MM.1S (cell line): ENCODE results near the gene DALRD3.

ENCODE experiments used
- DNase-seq: peaks from one replicate; pipeline ENCODE4 v3.0.0-alpha.2; 2015
- H2AFZ ChIP-seq: fragments of 300-600 bp; sonication (generic); 2 replicates; pipeline ENCODE4 v1.6.0; 2016; ENCODE audit warnings: antibody characterized with exemption, low read length
- H3F3A ChIP-seq: fragments of 300-600 bp; sonication (generic); 2 replicates; pipeline ENCODE4 v1.6.1; 2016; ENCODE audit warnings: mild to moderate bottlenecking, antibody characterized with exemption, low read length, moderate library complexity, mixed read lengths; ENCODE audit not compliant: insufficient read depth
- H3K27ac ChIP-seq: fragments of 300-600 bp; sonication (generic); 2 replicates; pipeline ENCODE4 v1.5.1; 2016; ENCODE audit warnings: mild to moderate bottlenecking, low read length
- H3K27me3 ChIP-seq: fragments of 300-600 bp; sonication (generic); replicated peaks from 2 replicates; pipeline ENCODE4 v1.6.0; 2016; ENCODE audit warnings: low read length; ENCODE audit not compliant: insufficient read depth
- H3K36me3 ChIP-seq: fragments of 300-600 bp; sonication (generic); replicated peaks from 2 replicates; pipeline ENCODE4 v1.6.1; 2016; ENCODE audit warnings: mild to moderate bottlenecking, low read length, mixed read lengths; ENCODE audit not compliant: insufficient read depth
- H3K4me1 ChIP-seq: fragments of 300-600 bp; sonication (generic); 2 replicates; pipeline ENCODE4 v1.6.1; 2016; ENCODE audit warnings: low read length, mixed read lengths
- H3K4me2 ChIP-seq: fragments of 300-600 bp; sonication (generic); 2 replicates; pipeline ENCODE4 v1.6.0; 2016; ENCODE audit warnings: low read depth, low read length
- H3K4me3 ChIP-seq: fragments of 300-600 bp; sonication (generic); 2 replicates; pipeline ENCODE4 v1.5.1; 2016; ENCODE audit warnings: low read length, mixed read lengths
- H3K79me2 ChIP-seq: fragments of 300-600 bp; sonication (generic); 2 replicates; pipeline ENCODE4 v1.6.1; 2016; ENCODE audit warnings: mixed run types, low read length, mixed read lengths
- H3K9ac ChIP-seq: fragments of 300-600 bp; sonication (generic); 2 replicates; pipeline ENCODE4 v1.6.1; 2016; ENCODE audit warnings: low read length, mixed read lengths
- H3K9me2 ChIP-seq: fragments of 300-600 bp; sonication (generic); replicated peaks from 2 replicates; pipeline ENCODE4 v1.6.1; 2016; ENCODE audit warnings: mild to moderate bottlenecking, low read length, mixed read lengths; ENCODE audit not compliant: insufficient read depth
- H3K9me3 ChIP-seq: fragments of 300-600 bp; sonication (generic); replicated peaks from 2 replicates; pipeline ENCODE4 v1.6.1; 2016; ENCODE audit warnings: mild to moderate bottlenecking, low read length, mixed read lengths; ENCODE audit not compliant: insufficient read depth
- H4K20me1 ChIP-seq: fragments of 300-600 bp; sonication (generic); 2 replicates; pipeline ENCODE4 v1.6.1; 2016; ENCODE audit warnings: mild to moderate bottlenecking, low read length, moderate library complexity, mixed read lengths; ENCODE audit not compliant: insufficient read depth
- CTCF ChIP-seq: fragments of 300-600 bp; sonication (generic); IDR thresholded peaks from 2 replicates; pipeline ENCODE4 v1.5.1; 2016; ENCODE audit warnings: antibody characterized with exemption, low read length, mixed read lengths
- EZH2 ChIP-seq: fragments of 300-600 bp; sonication (generic); optimal IDR thresholded peaks from 2 replicates; pipeline ENCODE3; 2017; ENCODE audit warnings: low read depth, mild to moderate bottlenecking, antibody characterized with exemption, low read length, mixed read lengths
- EZH2phosphoT487 ChIP-seq: fragments of 300-600 bp; sonication (generic); IDR thresholded peaks from 2 replicates; pipeline ENCODE4 v1.6.1; 2018; ENCODE audit warnings: antibody characterized with exemption, low read length

Gene DALRD3

GRCh38 chr3:48974076-48974864 lies 44.1 kb downstream of the DALRD3 start:
- H3K4me3 ChIP-seq, result no peak overlapping the region
- H3K9ac ChIP-seq, result no peak overlapping the region
- no peak for TF ChIP-seq EZH2
- no peak for TF ChIP-seq CTCF
- TF ChIP-seq EZH2phosphoT487, result no peak
- H2AFZ ChIP-seq, result no peak overlapping the region
- no peaks in the 10 kb centered on the region for H3K27me3 ChIP-seq
- DNase-seq, result peak; percentile 83
- peak overlapping the region; percentile 48; the same call in 1 of the 2 replicates for H3K27ac ChIP-seq
- H4K20me1 ChIP-seq, result no peaks in the 10 kb centered on the region
- peaks cover 15% of the 10 kb centered on the region for H3K4me1 ChIP-seq
- 0 out of 2 replicates have a peak, but pooled peaks cover 7% of the 10 kb centered on the region for H3K36me3 ChIP-seq
- H3K9me2 ChIP-seq, result no peaks in the 10 kb centered on the region
- H3K4me2 ChIP-seq, result no peak overlapping the region
- H3K9me3 ChIP-seq, result no peaks in the 10 kb centered on the region
- no peaks in the 10 kb centered on the region for H3F3A ChIP-seq
- 0 out of 2 replicates have a peak, but pooled peaks cover 3% of the 10 kb centered on the region for H3K79me2 ChIP-seq

- Histone ChIP-seq H3K4me2 (no peak overlapping the region), H3K36me3 (peaks cover 7% of the 10 kb centered on the region; the same call in 1 of the 2 replicates), H3K4me3 (no peak overlapping the region), H3F3A (peaks cover 5% of the 10 kb centered on the region; the same call in 1 of the 2 replicates), H3K79me2 (peaks cover 3% of the 10 kb centered on the region; the same call in 1 of the 2 replicates), H2AFZ (no peak overlapping the region), H3K27me3 (no peaks in the 10 kb centered on the region), H3K4me1 (peaks cover 24% of the 10 kb centered on the region), H3K9me2 (no peaks in the 10 kb centered on the region), H3K9ac (no peak overlapping the region), H3K9me3 (no peaks in the 10 kb centered on the region), H4K20me1 (0 out of 2 replicates have a peak, but pooled peaks cover 4% of the 10 kb centered on the region), H3K27ac (no peak overlapping the region)
- DNase-seq, result no peak
- no peak for TF ChIP-seq EZH2phosphoT487
- TF ChIP-seq EZH2, result no peak
- no peak for TF ChIP-seq CTCF
Measured at GRCh38 chr3:48970586-48970985, 47.8 kb downstream of the DALRD3 start.

- no peak for DNase-seq
- Histone ChIP-seq H3K4me1 (peaks cover 9% of the 10 kb centered on the region; the same call in 1 of the 2 replicates), H3K4me2 (no peak overlapping the region), H3F3A (peaks cover 5% of the 10 kb centered on the region; the same call in 1 of the 2 replicates), H3K4me3 (no peak overlapping the region), H3K79me2 (peaks cover 3% of the 10 kb centered on the region; the same call in 1 of the 2 replicates), H3K27ac (peak overlapping the region; percentile 42; the same call in 1 of the 2 replicates), H3K27me3 (no peaks in the 10 kb centered on the region), H2AFZ (no peak overlapping the region), H3K36me3 (peaks cover 3% of the 10 kb centered on the region; the same call in 1 of the 2 replicates), H3K9me2 (no peaks in the 10 kb centered on the region), H3K9ac (no peak overlapping the region), H3K9me3 (no peaks in the 10 kb centered on the region), H4K20me1 (0 out of 2 replicates have a peak, but pooled peaks cover 4% of the 10 kb centered on the region)
- TF ChIP-seq EZH2phosphoT487 (no peak), EZH2 (no peak), CTCF (no peak)
Measured at GRCh38 chr3:48966876-48967361, 51.5 kb downstream of the DALRD3 start.
